Natural killer cell treated with Interleukin-12 subunit alpha and Interleukin-12 subunit beta and Interleukin-15 and Interleukin-18, amount 100 ng/mL, for 72 hours (primary cell): ENCODE results near the gene FANK1. TPM values are rescaled to one million over a fixed set of nuclear protein-coding genes. Genes with fewer than 3 reads are reported as not detected.

Experiments used
- ATAC-seq, 2 donors: fragments of 150-1000 bp; cut with Tn5 transposase in 1 of 2; sonication (Bioruptor Pico), chemical (Tn5 transposase) in 1 of 2; 2 replicates each; pipeline ENCODE4 v1.10.0; 2021
- DNase-seq: peaks from one replicate; pipeline ENCODE4 v3.0.0; 2022; ENCODE audit warnings: low spot score
- H3K27ac Mint-ChIP-seq, 2 donors: 1 replicate in 1 of 2; 2 replicates in 1 of 2; pipeline ENCODE4 v1.8.0; 2022; ENCODE audit warnings: mixed read lengths in 2 of 2, mild to moderate bottlenecking in 1 of 2, moderate library complexity in 1 of 2
- H3K27me3 Mint-ChIP-seq, 2 donors: 1 replicate in 1 of 2; 2 replicates in 1 of 2; pipeline ENCODE4 v1.8.0; 2022; ENCODE audit warnings: mixed read lengths in 2 of 2
- H3K36me3 Mint-ChIP-seq: one replicate; pipeline ENCODE4 v1.8.0; 2022; ENCODE audit warnings: mixed read lengths
- H3K4me1 Mint-ChIP-seq, 2 donors: 1 replicate in 1 of 2; 2 replicates in 1 of 2; pipeline ENCODE4 v1.8.0; 2022; ENCODE audit warnings: low read depth in 2 of 2, mixed read lengths in 2 of 2, mild to moderate bottlenecking in 1 of 2
- H3K4me3 Mint-ChIP-seq: one replicate; pipeline ENCODE4 v1.8.0; 2022; ENCODE audit warnings: mixed read lengths
- H3K9me3 Mint-ChIP-seq: 2 replicates; pipeline ENCODE4 v1.8.0; 2022; ENCODE audit warnings: mixed read lengths
- total RNA-seq, 2 donors: library from RNA; stranded (reverse); gene quantifications; one replicate each; pipeline ENCODE4 v1.2.3, GENCODE V29; 2022

Gene FANK1
- total RNA-seq, 2 donors from 2014 or later: not detected

- Mint-ChIP-seq H3K36me3 (no peaks in the 10 kb centered on the region), H3K4me3 (no peak overlapping the region), H3K4me1 (peaks cover 8 to 11% of the 10 kb centered on the region in 2 donors), H3K27ac (no peak overlapping the region), H3K9me3 (no peaks in the 10 kb centered on the region), H3K27me3 (no peaks in the 10 kb centered on the region)
- ATAC-seq: no peak
- no peak for DNase-seq
Measured at GRCh38 chr10:125995726-125996304, 99.5 kb downstream of the FANK1 start.

- no peaks in the 10 kb centered on the region for H3K9me3 Mint-ChIP-seq
- H3K27ac Mint-ChIP-seq: no peak overlapping the region
- no peaks in the 10 kb centered on the region for H3K36me3 Mint-ChIP-seq
- no peak overlapping the region for H3K4me3 Mint-ChIP-seq
- DNase-seq: no peak
- no peaks in the 10 kb centered on the region for H3K27me3 Mint-ChIP-seq
- H3K4me1 Mint-ChIP-seq: peaks cover 8 to 11% of the 10 kb centered on the region in 2 donors
- no peak for ATAC-seq
Measured at GRCh38 chr10:125997586-125997985, 101.2 kb downstream of the FANK1 start.

DNA sequence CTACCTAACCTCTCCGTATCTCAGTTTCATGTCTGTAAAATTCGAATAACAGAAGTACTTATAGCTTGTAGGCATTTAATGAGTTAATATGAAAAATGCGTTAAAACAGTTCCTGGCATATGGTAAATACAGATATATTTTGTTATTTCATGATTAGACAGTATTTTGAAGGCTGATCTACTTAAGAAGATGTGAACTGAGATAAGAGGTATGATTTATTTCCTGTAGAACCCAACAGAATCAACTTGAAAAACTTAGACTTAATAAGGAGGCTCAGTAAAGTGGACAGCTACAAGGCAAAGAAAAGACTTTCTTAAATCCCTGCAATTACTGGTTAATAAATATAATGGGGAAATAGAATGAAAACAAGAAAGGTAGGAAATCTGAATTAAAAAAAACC lies 103.3 kb downstream of the FANK1 start:
- DNase-seq (no peak), ATAC-seq (no peak)
- no peak overlapping the region for H3K27ac Mint-ChIP-seq
- no peaks in the 10 kb centered on the region for H3K27me3 Mint-ChIP-seq
- H3K9me3 Mint-ChIP-seq: no peaks in the 10 kb centered on the region
- no peaks in the 10 kb centered on the region for H3K36me3 Mint-ChIP-seq
- no peak overlapping the region for H3K4me3 Mint-ChIP-seq
- peaks cover 8 to 11% of the 10 kb centered on the region in 2 donors for H3K4me1 Mint-ChIP-seq

DNA sequence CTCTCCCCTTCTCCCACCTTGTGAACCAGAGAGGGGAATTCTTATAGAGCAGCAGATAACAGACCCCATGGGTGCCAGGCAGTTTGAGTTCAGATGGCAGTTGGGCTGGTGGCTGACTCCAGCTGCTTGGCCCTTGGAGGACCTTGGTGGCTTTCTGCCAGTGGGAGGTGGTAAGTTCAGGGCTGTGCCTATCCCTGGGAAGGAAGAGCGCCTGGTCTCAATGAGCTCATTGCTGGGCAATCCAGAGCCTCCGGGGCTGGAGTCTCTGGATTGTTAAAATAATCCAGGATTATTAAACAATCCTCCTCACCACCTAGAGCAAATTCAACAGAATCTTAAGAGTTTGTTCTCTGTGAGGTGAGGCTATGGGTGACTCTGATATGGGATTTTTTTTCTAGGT lies 105.2 kb downstream of the FANK1 start:
- Mint-ChIP-seq H3K4me1 (peaks cover 8 to 11% of the 10 kb centered on the region in 2 donors), H3K27ac (no peak overlapping the region), H3K27me3 (no peaks in the 10 kb centered on the region)

DNA sequence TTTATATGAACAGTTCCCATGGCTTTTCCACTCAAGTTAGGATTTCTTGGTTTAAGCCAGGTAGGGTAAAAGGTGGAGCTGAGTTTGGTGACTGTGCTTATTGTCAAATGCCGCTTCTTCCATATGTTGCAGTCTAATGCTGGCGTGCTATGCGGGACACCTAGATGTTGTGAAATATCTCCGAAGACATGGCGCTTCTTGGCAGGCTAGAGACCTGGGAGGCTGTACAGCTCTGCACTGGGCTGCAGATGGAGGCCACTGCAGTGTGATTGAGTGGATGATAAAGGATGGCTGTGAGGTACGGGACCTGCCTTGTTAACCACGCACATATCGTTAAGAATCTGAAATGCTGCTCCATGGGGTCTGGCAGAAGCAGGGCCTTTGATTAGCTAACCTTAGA lies 108.4 kb downstream of the FANK1 start:
- H3K4me3 Mint-ChIP-seq: no peak overlapping the region
- no peak for ATAC-seq

More for the DNA sequence above, 105.2 kb downstream of the FANK1 start:
- Mint-ChIP-seq H3K4me3 (no peak overlapping the region), H3K36me3 (no peaks in the 10 kb centered on the region), H3K9me3 (no peaks in the 10 kb centered on the region)
- ATAC-seq (no peak), DNase-seq (no peak)

DNA sequence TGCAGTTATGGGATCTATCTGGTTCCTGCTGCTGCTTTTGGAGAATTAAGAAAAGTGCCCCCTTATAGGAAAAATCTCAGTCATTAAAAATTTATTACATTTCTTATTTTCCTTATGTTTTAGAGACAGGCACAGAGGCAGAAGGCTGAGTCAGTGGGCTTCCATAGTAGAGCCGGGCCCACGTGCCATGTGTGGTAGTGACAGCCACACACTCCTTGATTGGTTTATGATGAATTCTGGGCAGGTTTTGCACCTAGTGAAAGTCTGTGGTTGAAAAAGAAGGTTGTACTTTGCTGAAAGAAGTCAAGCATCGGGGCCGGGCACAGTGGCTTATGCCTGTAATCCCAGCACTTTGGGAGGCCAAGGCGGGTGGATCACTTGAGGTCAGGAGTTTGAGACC lies 109.9 kb downstream of the FANK1 start:
- peaks cover under 1 to 4% of the 10 kb centered on the region in 2 donors for H3K4me1 Mint-ChIP-seq

More for the DNA sequence above, 108.4 kb downstream of the FANK1 start:
- no peaks in the 10 kb centered on the region for H3K27me3 Mint-ChIP-seq
- H3K36me3 Mint-ChIP-seq: no peaks in the 10 kb centered on the region
- no peak overlapping the region for H3K27ac Mint-ChIP-seq
- peaks cover 4 to 9% of the 10 kb centered on the region in 2 donors for H3K4me1 Mint-ChIP-seq
- DNase-seq: no peak
- no peaks in the 10 kb centered on the region for H3K9me3 Mint-ChIP-seq

DNA sequence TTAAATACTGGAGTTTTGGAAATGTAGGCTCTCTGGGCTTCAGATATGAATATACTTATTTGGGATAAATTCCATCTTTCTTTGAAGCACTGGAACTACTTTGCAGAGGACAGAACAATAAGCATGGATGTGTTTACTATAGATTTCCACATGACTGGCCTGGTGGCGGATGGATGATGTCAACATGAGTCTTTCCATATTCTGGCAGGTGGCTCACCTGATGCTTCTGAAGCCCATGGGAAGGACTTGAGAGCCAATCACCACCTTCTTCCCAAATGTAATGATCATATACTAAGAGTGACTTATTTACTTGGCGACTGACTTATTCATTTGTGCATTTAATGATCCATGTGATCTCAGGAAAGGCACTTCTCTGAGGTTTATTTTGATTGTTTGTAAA lies 110.5 kb downstream of the FANK1 start:
- Mint-ChIP-seq H3K27ac (no peak overlapping the region), H3K4me1 (peaks cover 4 to 7% of the 10 kb centered on the region in 2 donors), H3K9me3 (no peaks in the 10 kb centered on the region), H3K27me3 (no peaks in the 10 kb centered on the region), H3K4me3 (no peak overlapping the region), H3K36me3 (no peaks in the 10 kb centered on the region)
- DNase-seq: no peak
- ATAC-seq: no peak

More for the DNA sequence above, 109.9 kb downstream of the FANK1 start:
- Mint-ChIP-seq H3K4me3 (no peak overlapping the region), H3K27ac (no peak overlapping the region), H3K9me3 (no peaks in the 10 kb centered on the region), H3K36me3 (no peaks in the 10 kb centered on the region), H3K27me3 (no peaks in the 10 kb centered on the region)
- ATAC-seq: no peak
- no peak for DNase-seq

GRCh38 chr10:126009650-126010049 lies 113.3 kb downstream of the FANK1 start:
- no peak overlapping the region for H3K27ac Mint-ChIP-seq
- H3K27me3 Mint-ChIP-seq: no peaks in the 10 kb centered on the region
- H3K9me3 Mint-ChIP-seq: no peaks in the 10 kb centered on the region
- no peaks in the 10 kb centered on the region for H3K36me3 Mint-ChIP-seq
- H3K4me1 Mint-ChIP-seq: peaks cover 26 to 28% of the 10 kb centered on the region in 2 donors
- ATAC-seq (no peak), DNase-seq (no peak)
- H3K4me3 Mint-ChIP-seq: no peak overlapping the region

GRCh38 chr10:126011995-126012394 lies 115.6 kb downstream of the FANK1 start:
- H3K27me3 Mint-ChIP-seq: no peaks in the 10 kb centered on the region
- H3K9me3 Mint-ChIP-seq: no peaks in the 10 kb centered on the region
- DNase-seq: no peak
- H3K27ac Mint-ChIP-seq: peak overlapping the region; percentile 19 to 88
- ATAC-seq: peak in 1 of 2 donors; percentile 65
- no peaks in the 10 kb centered on the region for H3K36me3 Mint-ChIP-seq
- peaks cover 26 to 28% of the 10 kb centered on the region in 2 donors for H3K4me1 Mint-ChIP-seq
- peak overlapping the region; percentile 75 for H3K4me3 Mint-ChIP-seq

- Mint-ChIP-seq H3K9me3 (no peaks in the 10 kb centered on the region), H3K36me3 (no peaks in the 10 kb centered on the region), H3K27me3 (no peaks in the 10 kb centered on the region), H3K4me1 (peaks cover 26 to 28% of the 10 kb centered on the region in 2 donors), H3K27ac (peak overlapping the region; percentile 19 to 88), H3K4me3 (peak overlapping the region; percentile 75)
- no peak for DNase-seq
- ATAC-seq: no peak
Measured at GRCh38 chr10:126012485-126012884, 116.1 kb downstream of the FANK1 start.

DNA sequence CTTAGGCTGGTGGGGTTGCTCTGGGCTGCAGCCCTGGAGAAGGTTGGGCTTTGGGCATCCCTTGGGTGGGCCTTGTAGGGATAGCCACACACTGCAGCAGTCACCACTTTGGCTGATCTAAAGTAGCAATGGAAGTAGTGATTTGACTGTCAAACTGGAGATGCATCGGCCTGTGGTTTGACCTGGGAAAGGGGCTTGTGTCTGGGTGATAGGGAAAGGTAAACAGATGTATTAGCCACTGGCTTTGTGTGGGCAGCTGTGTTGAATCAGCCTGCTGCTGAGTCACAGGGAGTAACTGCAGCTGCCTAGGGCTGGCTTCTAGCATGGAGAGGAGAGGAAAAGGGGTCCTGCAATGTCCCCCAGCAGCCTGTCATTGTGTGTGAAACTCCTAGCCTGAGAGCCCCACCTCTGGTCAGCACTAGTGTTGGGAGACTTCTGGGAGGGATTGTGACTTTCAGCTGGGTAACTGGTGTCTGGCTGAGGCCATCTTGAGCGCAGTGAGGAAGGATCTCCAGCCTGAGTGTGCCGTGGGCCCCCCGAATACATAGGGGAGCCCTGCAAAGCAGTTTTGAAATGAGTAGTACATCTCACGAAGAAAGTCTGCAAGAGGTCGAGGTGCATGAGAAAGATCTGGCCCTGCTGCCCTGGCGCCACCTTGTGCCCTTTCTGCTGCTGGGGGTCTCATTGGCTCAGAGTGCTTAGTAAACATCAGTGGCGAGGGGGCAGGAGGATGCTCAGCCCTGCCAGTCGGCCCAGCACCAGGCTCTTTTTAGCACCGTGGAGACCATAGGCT lies 117.3 kb downstream of the FANK1 start:
- Mint-ChIP-seq H3K9me3 (no peaks in the 10 kb centered on the region), H3K27me3 (no peaks in the 10 kb centered on the region), H3K36me3 (no peaks in the 10 kb centered on the region), H3K4me3 (peak overlapping the region; percentile 26), H3K4me1 (peaks cover 26 to 27% of the 10 kb centered on the region in 2 donors), H3K27ac (peak overlapping the region in 1 of 2 donors; percentile 88)
- ATAC-seq (peak in 1 of 2 donors; percentile 49), DNase-seq (no peak)

- H3K9me3 Mint-ChIP-seq: no peaks in the 10 kb centered on the region
- no peaks in the 10 kb centered on the region for H3K36me3 Mint-ChIP-seq
- DNase-seq (no peak), ATAC-seq (no peak)
- peaks cover 24 to 29% of the 10 kb centered on the region in 2 donors for H3K4me1 Mint-ChIP-seq
- no peak overlapping the region for H3K4me3 Mint-ChIP-seq
- H3K27ac Mint-ChIP-seq: no peak overlapping the region
- H3K27me3 Mint-ChIP-seq: no peaks in the 10 kb centered on the region
Measured at GRCh38 chr10:126014309-126014708, 117.9 kb downstream of the FANK1 start.

- H3K9me3 Mint-ChIP-seq: no peaks in the 10 kb centered on the region
- no peak for ATAC-seq
- peaks cover 24 to 29% of the 10 kb centered on the region in 2 donors for H3K4me1 Mint-ChIP-seq
- H3K27me3 Mint-ChIP-seq: no peaks in the 10 kb centered on the region
- no peak overlapping the region for H3K4me3 Mint-ChIP-seq
- DNase-seq: no peak
- no peak overlapping the region for H3K27ac Mint-ChIP-seq
- H3K36me3 Mint-ChIP-seq: no peaks in the 10 kb centered on the region
Measured at GRCh38 chr10:126015413-126015812, 119.0 kb downstream of the FANK1 start.

GRCh38 chr10:126016156-126016805 lies 119.9 kb downstream of the FANK1 start:
- H3K4me1 Mint-ChIP-seq: peaks cover 24 to 28% of the 10 kb centered on the region in 2 donors
- no peaks in the 10 kb centered on the region for H3K36me3 Mint-ChIP-seq
- H3K4me3 Mint-ChIP-seq: no peak overlapping the region
- no peaks in the 10 kb centered on the region for H3K9me3 Mint-ChIP-seq
- ATAC-seq: no peak
- H3K27ac Mint-ChIP-seq: no peak overlapping the region
- H3K27me3 Mint-ChIP-seq: no peaks in the 10 kb centered on the region
- no peak for DNase-seq
